GM19452 (cell line): ENCODE measurements around the gene PRPSAP2.

Source experiments
- ATAC-seq: cut with Tn5 transposase; IDR thresholded peaks from one replicate; pipeline ENCODE4 v1.9.1; 2021; ENCODE audit not compliant: unreplicated experiment

The PRPSAP2 gene

DNA sequence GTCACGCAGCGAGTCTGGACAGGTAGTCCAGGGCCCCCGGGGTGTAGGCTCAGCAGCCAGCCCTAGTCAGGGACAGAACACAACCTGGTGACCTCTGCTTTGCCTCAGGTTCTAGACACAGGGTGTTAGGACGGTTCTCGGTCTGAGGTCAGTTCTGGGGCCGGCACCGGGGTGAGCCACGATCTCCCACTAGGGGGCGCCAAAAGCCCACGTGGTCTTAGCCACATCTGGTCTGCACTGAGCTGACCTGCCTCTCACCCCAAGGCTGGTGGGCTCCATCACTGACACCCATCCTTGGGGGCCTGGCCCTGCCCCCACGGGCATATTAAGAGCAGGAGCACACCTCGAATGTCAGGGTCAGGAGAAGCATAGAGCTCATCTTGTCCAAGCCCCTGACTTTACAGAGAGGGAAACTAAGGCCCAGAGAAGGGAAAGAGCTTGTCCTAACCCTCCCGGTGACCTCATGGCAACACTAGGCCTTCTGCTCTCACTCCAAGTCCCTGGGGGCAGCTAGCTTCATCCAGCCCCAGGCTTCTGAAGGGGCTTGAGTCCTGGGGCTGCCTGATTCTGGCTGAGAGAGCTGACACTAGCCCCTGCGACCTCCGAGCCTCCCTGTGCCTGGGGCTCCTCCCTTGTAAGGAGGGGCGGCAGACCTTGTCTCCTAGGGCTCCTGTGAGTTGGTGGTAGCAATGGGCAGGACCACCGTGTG lies 103.0 kb downstream of the PRPSAP2 start:
- no peak for ATAC-seq

DNA sequence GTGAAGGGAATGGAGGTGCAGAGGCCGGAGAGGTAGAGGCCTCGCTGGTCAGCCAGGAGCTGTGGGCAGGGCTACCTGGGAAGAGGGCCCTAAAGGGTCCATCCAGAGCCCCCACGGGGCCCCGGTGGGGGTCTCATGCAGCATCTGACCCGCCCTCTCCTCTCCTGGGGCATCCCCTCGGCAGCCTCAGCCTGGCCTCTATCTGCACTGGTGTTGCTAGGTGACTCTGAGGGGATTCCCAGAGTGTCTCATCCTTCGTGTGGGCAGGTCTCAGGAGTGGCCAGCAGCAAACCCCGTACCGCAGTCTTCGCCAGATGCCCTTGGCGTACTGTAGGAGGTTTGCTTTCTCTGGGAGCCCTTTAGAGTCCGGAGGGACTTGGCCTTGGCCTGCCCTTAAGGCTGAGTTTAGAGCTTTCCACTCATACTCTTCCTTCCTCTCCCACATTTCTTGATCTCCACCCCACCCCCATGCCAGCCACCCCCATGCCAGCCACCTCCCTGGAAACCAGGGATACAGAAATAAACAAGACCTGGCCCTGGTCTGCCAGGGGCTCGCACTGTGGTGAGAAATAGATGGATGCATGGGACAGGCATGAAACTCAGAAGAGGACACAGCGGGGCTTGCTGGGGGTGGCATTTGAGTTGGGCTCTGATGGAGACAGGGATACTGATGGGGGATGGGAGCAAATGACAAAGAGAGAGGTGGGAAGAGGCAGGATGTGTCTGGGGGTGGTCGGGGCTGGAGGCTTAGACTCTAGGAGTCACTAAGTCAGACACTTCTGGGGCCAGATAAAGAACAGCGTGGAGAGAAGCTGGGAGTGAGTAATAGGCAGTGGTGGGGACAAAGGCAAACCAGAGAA lies 103.9 kb downstream of the PRPSAP2 start:
- ATAC-seq: no peak

GRCh38 chr17:18962494-18962815 lies 104.5 kb downstream of the PRPSAP2 start:
- ATAC-seq: no peak

GRCh38 chr17:18963126-18964017 lies 105.4 kb downstream of the PRPSAP2 start:
- ATAC-seq: no peak

DNA sequence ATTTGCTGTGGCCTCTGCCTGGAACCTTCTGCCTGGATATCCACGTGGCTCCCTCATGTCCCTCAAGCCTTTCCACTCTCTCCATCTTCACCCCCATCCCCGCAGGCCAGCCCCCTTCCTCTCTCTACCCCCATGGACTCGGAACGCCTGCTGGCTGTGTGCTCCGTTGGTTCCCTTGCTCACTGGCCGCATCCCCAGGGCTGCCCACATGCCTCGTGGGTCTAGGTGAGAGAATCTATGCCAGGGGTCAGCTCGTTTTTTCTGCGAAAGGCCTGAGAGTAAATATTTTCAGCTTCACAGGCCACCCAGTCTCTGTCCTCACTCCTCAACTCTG lies 106.1 kb downstream of the PRPSAP2 start:
- ATAC-seq: no peak

DNA sequence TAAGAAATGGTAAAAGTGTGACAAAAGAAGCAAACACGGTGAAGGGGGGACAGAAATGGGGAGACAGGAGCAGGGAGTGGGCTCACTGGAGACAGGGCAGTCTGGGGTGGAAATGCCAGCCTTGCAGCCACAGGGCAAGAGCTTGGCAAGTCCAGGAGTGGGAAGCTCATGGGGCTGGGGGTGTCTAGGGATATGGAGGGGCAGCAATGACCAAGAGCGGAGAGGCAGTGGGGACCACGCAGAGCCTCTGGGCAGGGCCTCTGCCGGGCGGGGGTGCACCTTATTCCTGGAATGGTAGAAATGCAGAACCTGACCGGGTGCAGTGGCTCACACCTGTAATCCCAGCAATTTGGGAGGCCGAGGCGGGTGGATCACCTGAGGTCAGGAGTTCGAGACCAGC lies 106.6 kb downstream of the PRPSAP2 start:
- no peak for ATAC-seq

- ATAC-seq: no peak
Observed at GRCh38 chr17:18965530-18966236, 107.8 kb downstream of the PRPSAP2 start.

DNA sequence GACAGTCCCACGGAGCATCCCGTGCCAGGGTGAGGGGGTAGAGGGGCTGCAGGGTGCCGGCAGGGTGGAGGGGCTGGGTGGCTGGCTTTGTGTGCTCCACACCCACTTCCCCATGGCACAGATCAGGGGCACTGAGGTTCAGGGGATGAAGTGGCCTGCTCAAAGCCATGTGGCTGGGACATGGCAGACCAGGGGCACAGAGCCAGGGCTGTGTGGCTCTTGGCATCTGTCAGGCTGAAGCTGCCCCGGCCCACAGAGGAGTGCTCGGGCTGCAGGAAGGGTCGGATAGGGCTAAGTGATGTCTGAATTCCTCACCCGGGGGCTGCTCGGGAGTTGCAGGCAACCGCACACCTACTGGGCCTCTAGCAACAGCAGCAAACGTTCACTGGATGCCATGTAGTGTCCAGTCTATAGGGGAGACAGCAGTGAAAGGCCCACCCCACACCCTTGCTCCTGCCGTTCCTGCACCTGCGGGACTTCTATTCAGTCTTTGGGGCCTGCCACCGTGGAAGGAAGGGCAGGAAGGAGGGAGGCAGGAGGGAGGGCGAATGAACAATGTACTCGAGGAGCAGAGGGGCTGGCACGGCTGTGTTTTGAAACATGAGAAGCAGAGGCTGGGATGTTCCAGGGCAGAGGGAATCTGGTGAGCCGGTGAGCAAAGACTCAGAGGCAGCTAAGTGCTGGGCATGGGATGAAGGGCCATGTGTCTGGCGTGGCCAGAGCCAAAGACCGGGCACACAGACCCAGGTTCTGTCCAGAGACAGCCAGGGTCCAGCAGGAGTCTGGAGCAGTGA lies 109.1 kb downstream of the PRPSAP2 start:
- no peak for ATAC-seq

GRCh38 chr17:18967916-18968315 lies 110.0 kb downstream of the PRPSAP2 start:
- ATAC-seq: no peak

DNA sequence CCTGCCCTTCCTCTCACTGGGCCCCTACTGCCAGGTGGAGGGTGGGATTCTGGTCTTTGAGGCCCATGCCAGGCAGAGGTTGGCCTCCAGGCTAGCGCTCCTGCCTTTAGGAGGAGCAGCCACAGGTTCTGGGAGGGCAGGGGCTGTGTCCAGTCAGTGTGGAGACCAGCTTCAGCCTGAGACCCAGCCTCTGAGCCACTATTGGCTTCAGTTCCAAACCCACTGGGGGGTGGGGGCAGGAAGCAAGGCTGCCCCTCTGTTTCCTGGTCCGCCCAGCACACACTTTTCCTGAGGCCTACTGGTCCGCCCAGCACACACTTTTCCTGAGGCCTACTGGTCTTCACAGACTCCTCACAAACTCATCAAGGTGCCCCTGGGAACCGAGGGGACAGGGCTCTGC lies 110.4 kb downstream of the PRPSAP2 start:
- ATAC-seq: no peak

GRCh38 chr17:18968945-18969887 lies 111.3 kb downstream of the PRPSAP2 start:
- no peak for ATAC-seq

DNA sequence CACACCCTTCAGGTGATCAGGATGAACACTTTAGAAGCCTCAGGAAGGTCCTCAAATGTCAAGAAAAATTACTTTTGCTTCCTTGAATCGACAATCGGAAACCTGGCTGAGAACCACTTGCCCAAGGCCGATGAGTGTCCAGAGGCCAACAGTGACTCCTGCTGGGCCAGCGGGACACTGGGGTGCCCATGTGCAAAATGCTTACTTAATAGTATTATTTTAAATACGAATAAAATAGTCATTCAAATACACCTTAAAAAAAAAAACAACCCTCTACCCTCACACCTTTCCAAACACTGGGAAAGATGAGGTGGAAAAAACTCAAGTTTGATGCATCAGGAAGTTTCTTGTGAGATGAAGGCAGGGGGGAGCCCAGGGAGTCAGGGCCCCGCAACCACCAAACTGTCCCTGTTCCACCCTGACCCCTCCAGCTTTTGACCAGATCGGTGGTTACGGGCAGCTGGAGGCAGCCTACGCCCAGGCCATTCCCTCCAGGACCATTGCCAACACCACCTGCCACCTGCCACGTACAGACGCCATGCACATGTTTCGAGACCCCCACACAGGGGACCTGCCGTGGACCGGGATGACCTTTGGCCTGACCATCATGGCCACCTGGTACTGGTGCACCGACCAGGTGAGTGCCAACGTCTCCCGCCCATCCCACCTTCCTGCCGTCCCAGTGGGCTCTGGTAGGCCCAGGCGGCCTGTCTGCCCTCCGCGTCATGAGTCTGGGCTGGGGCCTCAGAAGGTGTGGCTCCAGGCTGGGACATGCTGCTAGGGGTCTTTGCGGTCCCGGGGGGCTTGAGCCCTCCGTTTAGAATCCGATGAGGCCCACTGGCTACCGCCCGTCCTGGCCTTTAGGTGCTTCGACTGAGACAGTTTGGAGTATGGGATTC lies 112.9 kb downstream of the PRPSAP2 start:
- no peak for ATAC-seq

- no peak for ATAC-seq
Observed at GRCh38 chr17:18971801-18972200, 113.9 kb downstream of the PRPSAP2 start.

DNA sequence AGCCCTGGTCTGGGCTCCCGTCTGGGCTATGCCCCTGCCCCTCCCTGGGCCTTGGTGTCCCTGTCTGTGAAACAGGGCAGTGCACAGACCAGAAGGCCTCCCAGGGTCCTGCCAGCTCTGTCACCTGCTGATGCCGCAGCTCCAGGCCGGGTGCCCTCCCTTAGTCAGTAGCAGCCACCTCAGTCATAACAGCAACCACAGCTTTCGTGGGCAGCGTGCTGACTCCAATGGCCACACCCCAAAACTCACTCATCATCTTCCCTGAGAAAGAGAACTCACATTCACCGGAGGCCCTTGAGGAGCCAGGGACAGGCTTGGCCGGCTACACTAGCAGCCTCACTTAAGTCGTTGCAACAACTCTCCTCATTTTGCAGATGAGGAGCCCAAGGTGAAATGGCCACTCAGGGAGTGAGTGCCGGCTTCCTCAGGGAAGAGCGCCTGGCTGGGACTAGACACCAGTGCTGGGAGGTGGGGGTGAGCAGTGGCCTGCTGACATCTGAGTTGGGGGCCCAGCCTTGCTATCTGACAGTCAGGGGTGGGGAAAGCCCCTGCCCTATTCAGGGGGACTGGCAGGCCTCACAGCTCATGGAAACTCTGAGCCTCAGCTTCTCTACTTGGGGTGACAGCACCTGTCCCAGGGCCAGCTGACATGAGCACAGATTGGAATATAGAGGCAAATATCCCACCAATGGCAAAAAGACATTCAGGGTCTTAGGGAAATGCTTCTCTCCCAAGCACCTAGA lies 116.6 kb downstream of the PRPSAP2 start:
- ATAC-seq: no peak

DNA sequence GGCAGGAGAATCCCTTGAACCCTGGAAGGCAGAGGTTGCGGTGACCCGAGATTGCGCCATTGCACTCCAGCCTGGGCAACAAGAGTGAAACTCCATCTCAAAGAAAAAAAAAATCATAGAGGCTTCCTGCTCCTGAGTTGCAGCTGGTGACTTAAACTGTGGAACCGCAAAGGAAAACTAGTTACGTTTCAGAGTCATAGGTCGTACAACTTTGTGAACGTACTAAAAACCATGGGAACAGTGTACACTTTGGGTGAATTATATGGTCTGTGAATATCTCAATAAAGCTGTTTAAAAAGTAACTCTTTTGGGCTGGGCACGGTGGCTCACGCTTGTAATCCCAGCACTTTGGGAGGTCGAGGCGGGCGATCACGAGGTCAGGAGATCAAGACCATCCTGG lies 117.7 kb downstream of the PRPSAP2 start:
- ATAC-seq: no peak

DNA sequence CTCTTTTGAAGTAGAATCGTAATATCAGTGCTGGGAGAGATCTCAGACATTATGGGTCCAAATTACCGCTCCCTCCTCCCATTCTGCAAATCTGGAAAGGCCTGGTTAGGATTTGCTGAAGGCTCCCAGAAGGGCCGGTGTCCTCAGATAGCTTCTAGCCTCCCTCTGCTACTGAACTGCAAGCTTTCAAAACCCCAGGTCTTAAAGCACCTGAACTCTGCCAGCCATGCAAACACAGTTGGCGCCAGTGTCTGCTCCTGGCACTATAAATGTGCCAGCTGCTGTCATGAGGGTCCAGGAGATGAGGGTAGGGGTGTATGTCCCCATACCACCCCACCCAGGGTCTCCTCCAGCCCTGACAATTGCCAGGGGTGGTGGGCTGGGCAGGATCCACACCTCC lies 118.3 kb downstream of the PRPSAP2 start:
- no peak for ATAC-seq

- ATAC-seq: no peak
Observed at GRCh38 chr17:18977021-18977420, 119.1 kb downstream of the PRPSAP2 start.
